Cortex of kidney (tissue), 1 donor: ENCODE results near the gene RPGR.

Experiments
- DNase-seq: peaks from one replicate; lab custom pipeline; 2025; lab: John Stamatoyannopoulos, UW

Gene RPGR

DNA sequence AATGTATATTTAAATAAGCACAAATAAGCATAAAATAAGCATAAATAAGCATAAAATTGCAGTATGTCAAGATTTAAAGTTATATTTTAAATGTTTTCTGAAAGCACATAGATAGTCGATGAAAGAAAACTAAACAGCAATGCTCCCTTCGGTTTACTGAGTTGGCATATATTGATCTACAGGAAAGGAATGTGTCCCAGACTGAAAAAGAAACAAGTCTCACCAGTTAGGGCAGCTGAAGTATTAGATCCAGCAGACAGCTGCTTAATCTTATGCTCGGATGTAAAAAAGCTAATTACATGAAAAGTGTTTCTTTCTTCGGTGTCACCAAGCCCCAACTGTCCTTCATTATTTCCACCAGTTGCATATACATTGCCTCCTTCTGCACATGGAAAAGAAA, 8.7 kb downstream of the RPGR start:
- no peak for DNase-seq

DNA sequence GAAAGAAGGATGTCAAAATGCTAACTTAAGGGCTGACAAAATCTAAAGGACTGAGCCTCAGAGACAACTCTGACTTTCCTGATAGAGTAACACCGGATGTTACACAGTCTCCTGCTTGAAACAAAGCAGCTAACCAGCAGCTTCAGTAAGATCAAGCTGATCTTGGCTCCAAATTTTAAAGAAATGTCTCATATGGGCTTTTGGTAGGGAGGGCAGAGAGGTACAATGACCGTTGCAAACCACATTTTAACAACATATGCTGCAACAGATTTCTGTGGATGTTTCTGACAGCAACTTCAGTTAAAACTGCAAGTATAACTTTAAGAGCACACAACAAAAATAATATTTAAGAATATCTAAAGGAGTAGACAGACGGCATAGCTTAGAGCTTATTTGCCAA, 9.1 kb downstream of the RPGR start:
- no peak for DNase-seq

DNA sequence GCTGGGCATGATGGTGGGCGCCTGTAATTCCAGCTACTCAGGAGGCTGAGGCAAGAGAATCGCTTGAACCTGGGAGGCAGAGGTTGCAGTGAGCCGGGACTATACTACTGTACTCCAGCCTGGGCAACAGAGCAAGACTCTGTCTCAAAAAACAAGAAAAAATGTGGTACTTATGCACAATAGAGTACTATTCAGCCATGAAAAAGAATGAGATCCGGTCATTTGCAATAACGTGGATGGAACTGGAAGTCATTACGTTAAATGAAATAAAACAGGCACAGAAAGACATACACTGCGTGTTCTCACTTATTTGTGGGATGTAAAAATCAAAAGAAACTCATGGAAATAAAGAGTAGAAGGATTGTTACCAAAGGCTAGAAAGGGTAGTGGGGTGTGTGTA, 12.1 kb downstream of the RPGR start:
- no peak for DNase-seq

DNA sequence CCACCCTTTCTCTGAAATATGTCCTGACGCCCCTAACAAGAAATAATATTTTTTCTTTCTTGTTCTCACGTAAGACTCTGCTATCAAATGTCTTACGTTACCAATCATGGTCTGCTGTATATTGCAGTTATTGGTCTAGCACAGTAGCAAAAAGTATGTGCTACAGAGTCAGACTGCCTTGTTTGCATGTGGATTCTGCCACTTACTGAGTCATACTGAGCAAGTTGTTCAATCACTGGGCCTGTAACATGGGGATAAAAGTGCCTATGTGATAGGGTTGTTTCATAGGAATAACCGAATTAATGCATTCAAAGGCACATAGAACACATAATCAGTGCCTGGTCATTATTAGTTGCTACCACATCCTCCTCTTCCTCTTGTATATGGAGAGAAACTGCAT, 14.1 kb downstream of the RPGR start:
- DNase-seq = no peak

DNA sequence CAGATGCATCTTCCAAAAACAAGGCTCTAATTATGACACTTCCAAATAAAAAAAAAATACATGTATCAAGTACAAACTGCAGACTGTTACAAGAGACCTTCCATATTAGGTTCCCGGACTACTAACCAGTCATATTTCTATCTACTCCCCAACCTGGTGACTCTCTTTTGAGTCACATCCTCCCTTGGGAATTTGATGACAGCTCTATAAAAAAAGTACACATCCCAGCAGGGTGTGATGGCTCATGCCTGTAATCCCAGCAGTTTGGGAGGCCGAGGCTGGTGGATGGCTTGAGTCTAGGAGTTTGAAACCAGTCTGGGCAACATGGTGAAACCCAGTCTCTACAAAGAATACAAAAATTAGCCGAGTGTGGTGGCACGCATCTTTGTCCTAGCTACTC, 14.9 kb downstream of the RPGR start:
- DNase-seq = no peak

DNA sequence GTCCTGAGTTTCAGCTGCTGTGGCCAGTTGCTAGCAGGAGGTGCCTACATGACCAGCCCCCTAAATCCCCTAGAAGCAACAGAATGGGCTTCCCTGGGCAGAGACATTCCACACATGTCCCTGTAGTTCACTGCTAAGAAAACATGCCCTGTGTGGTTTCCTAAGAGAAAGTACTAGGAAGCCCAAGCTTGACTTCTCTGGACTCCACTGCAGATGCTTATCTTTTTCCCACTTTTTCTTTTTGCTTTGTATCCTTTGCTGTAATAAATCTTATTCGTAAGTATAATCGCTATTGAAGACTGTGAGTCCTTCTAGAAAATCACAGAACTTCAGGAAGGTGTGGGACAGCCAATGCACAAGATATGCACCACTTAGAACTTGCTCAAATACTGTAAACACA, 15.6 kb downstream of the RPGR start:
- DNase-seq = no peak

DNA sequence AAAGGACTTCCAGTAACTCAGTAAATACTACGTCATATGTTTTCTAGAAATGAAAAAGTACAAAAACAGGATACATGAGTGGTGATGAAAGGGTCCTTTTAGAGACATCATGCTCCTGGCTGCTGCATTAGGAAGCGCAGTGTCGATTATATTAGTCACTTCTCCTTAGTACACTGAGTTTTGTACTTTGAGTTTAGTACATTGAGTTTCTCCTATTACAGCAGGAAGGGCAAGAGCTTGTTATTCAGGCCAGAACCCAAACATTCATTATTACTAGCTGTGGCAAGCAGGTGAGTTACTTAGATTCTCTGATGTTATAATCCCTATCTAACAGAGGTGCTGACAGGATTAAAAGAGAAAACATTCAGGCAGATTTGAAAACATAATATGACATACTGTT, 21.3 kb downstream of the RPGR start:
- DNase-seq = no peak

DNA sequence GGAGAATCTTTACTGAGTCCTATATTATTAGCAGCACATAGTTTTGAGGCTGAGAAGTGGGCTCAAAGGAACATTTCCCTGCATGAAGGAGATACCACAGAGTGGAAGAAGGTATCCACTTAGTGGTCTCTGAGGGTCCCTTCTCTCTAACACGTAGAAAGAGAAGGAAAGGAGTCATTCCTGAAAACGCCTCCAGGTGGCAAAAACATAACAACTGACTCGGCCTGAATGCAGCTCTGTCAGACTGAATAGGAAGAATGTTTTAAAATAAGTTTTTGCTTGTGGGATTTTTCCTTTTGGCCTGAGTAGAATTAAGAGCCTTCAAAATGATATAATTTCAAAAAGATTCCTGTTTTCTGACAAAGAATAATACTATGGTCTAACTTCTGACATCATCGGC, 23.3 kb downstream of the RPGR start:
- no peak for DNase-seq

DNA sequence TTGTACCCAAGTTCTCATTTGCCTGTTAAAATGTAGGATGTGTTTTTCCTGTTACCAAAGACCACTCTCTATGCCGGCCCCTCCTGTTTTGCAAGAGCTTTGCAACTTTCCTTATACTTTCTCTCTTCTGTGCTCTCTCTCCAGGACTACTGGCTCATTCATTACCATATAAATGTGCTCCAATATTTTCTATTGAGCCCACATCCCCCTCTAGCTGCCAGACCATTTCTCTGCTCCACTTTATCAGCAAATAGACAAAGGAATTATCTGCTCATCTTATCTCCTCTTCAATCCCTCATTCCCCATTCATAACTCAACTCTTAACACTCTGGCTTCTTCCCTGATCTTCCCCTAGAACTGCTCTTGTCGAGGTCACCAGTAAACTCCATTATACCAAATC, 33.6 kb downstream of the RPGR start:
- no peak for DNase-seq

DNA sequence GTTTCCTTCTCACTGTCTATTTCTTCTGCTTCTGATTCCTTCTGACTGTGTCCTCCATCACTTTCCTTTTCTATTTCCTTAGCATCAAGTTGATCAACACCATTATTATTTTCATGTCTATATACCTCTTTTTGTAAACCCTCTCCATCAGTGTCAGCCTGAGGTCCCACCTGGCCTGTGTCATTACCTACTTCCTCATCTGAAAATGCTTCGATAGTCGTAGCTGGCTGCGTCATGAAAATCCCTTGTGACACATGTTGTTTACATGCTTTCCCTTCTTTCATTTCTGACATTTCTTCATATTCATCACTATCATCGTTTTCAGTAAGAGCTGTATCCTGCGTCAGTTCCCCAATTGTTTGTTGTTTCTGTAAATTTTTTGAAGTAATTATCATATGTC, 39.6 kb downstream of the RPGR start:
- no peak for DNase-seq

DNA sequence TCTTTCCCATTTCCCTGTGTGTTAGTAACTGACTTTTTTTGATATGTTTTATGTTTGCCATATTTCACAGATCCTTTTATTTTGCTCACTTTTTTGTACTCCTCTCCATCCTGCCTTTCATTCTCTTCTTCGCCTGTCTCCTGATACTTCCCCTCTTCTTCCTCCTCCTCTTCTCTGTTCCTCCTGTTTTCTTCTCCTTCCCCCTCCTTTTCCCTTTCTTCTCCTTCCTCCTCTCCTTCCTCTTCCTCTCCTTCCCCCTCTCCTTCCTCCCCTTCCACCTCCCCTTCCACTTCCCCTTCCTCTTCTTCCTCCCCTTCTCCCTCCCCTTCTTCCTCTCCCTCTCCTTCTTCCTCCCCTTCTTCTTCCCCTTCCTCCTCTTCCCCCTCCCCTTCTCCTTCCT, 41.7 kb downstream of the RPGR start:
- DNase-seq = no peak

DNA sequence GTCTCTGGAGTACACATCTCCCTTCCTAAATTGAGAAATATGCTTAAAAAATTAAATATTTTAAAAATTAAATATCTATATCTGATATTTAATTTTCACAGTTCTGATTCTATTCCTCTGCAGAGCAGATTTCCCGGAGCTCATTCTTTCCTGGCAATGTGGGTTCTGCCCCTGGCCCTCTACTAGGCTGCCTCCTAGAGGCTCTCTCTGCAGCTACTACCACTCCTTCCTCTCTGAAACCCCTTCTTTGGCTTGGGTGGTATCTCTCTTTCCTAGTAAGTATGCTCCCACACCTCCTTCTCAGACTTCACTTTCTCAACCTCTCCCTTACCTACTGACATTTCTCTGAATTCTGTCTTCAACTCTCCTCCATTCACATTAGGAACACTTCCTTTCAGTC, 45.3 kb downstream of the RPGR start:
- no peak for DNase-seq

DNA sequence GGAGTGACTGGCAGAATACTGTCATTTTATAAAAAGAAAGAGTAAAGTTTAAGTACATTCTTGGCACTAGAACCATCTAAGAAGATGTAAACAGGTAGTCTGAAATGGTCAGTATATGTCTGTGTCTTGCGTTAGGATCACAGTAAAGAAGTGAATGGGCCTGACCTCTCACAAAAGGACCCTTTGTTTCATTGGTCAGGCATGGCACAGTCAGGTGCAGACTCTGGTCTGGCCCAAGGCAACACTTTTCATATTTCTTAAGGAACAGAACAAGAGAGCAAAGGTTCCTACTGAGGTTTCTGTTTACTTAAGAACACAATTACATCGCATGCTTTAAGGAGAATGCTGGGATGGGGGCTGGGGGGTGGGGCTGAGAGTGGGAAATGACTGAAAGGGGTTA, 48.1 kb downstream of the RPGR start:
- no peak for DNase-seq

DNA sequence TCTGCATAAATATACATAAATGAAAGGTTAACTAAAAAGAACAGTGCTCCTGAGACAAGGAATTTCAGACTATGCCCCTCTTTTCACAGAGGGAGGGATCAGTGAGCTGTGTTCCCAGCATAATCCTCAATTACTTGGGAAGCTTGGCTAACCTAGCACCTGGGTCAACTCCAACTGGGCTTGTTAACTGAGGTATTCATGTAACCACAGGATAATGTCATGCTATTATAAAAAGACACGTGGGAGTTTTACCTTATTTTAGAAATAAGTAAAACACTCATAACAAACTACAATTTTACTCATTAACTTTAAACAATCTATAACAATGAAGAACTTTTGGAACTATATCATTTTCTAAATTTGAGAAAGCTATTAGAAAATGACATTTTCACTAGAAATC, 48.6 kb downstream of the RPGR start:
- DNase-seq = no peak

DNA sequence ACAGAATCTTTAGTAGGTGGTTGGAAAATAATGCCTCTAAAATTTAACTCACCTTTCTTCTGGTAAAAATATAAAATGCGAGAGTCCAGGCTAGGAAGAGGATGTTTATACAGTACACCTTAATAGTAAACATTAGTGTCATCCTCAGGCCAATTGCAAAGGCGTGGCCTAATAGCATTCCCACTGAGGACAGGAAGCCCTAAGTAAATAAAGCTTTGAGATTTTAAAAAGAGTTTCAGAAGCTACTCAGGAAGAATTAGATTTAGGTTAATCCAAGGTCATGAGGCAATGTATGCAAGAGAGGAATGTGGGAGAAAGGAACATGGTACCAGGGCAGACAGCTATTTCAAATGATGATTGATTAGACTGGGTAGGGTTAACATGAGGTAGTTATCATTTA, 49.5 kb downstream of the RPGR start:
- DNase-seq = no peak

DNA sequence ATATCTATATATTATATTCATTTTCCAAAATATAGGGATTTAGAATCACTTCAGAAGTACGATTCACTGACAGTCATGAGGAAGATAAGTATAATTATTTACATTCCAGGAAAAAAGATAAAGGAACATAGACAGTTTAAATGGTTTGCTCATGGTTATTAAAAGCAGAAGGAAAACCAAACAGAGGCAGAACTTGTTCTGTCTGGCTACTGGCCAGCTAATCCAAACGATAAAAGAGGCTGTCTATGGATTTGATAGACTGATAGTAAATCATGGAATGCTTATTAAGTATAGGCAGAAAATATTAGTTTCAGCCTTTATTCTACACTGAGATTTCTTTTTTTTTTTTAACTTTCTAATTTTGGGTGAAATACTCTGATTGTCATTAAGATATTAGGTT, 50.2 kb downstream of the RPGR start:
- no peak for DNase-seq

DNA sequence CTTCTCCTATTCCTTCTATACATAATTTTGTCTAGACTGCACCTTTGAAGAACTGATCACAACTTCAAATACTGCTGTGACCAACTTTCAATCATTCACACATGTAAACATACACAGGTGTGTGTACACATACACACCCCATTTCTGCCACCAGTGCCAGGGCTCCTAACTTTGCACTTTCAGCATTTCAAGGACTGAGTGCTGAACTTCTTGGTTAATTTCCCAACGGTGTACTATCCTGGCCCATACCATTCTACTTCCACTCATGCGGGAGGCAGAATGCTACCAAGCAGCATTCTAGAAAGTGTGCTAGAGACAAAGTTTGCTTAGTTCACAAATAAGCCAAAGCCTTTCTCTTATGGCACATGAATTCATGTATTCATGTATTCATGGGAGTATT, 51.2 kb downstream of the RPGR start:
- DNase-seq = no peak

DNA sequence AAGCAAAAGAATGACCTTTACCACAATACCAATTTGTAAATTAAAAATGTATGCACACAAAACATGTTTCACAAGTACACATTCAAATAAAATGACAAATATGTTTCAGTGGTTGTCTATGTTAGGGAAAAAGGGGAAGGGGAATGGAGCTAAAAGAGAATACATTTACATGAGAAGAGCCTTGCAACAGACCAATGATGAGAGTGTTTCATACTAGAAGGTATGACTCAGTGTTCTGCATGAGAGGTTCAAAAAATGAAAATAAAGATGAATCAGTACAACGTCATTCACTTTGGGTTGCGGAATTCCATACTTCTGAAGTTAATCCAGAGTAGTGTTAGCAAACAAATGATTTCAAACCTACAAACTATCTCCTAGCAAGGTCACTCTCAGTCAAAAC, 51.7 kb downstream of the RPGR start:
- no peak for DNase-seq

DNA sequence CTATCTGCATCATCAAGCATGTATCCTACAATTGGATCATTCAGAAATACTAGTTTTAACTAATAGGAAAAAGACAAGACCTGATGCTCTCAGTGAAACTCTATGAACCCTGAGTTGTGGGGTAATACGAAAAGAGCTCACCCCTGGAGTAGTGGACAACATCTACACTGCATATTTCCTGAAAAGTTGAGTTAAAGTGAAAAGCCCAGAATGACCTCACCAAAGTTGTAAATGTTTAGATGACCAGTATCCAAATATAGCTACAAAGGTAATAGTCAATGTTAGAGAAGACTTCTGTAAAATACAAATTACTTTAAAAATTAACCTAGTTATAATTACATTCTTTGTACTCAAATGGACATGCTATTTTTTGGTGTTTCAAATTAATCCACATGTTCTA, 53.9 kb downstream of the RPGR start:
- DNase-seq = no peak

DNA sequence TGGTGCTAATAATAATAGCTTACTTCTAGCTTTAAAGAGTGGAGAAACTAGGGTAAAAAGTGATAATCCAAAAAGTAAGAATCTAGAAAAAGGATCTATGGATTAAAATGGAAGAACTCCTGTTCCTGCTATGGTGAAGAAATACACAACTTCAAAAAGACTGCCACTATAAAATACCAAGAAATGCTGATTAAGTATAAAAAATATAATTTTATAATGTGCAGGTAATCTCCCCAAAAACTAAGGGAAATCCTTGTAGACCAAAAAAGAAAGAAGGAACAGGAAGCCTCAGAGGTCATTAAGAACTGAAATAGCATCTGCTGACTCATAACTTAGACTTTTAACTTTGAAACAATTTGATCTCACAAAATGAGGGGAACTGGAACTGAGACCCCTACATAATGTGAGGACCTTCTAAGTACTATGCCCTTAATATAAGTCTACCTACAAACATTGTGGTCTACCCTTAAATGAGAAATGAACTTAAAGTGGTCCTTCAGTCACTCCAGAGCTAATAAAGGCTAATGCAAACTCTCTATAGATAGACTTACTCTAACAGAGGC, 56.1 kb downstream of the RPGR start:
- no peak for DNase-seq

DNA sequence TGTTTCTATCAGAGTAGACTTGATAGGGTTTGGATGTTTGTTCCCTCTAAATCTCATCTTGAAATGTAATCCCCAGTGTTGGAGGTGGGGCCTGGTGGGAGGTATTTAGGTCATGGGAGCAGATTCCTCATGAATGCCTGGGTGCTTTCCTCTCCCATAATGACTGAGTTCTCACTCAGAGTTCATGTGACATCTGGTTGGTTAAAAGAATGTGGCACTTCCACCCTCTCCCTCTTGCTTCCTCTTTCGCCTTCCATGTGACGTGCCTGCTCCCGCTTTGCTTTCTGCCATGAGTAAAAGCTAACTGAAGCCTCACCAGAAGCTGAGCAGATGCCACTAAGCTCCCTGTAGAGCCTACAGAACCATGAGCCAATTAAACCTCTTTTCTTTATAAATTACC, 59.3 kb downstream of the RPGR start:
- no peak for DNase-seq

DNA sequence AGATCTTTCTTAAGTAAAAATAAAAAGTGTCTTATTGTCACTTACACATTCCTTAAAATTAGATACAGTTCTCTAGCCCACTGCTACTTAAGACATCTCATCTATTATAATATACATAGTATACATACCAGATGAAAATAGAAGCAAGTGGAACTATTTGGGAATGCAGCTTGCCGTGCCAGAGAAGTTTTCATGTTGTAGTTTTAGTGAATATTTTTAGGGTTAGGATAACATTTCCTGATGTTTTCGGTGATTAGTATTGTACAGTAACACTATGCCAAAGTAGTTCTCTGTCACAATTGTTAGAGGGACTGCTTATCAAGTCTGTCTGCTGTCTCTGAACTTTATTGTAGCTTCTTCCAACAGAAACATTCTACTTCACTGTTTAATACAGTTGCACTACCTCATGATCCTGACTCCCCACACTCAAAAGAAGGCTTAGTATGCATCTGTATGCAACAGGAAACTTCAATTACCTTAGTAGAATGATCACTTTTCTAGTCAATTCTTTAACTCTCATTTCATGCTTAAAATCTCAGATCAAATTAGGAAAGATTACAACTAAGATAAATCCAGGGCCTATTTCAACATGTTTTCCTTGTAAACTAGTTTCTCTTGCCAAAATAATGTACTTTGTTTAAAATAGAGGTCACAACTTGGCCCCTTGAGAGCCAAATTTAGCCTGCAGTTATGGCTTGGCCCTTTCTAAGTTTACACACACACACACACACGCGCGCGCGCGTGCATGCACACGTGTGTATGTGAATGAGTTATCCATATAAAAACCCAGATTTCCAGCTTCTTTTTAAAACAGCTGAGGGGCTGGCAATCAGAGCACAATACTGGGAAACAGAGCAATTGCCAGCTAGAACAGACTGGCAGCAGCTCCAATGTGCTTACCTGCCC, 64.3 kb downstream of the RPGR start:
- DNase-seq = no peak

DNA sequence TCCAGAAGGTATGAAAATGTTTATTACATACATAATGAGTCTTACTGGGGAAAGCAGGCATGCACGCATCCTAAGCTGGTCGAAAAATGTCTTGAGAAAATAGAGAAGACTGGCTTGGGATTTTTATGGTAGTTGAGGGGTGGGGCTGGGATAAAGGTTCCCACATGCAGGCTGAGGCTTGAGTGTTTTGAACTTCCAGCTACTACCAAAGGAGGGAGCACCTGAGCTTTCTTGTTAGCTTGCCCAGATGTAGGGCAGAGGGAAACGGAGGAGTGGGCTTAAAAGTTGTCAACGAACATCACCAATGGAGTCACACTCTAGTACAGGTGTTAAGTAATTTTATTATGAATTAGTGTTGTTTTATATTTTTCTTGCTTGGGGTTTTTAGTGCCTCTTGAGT, 67.1 kb downstream of the RPGR start:
- DNase-seq = no peak

DNA sequence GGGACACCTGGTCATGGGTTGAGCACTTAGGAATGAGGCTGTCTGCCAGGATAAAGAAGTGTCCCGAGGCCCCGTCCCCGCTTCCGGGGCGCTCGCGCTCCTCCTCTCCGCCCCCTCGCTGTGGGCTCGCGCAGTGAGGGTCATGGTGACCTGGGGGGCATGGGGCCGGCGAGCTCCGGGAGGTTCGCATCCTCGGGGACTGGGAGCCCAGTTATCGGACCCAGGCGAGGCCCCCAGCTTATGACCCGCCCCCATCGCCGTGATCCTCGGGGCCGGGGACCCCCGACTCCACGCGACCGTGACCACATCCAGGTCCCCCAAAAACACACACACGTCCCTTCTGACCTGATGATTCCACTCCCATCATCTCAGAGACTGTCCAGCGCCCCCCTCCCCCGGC, 71.3 kb downstream of the RPGR start:
- DNase-seq = no peak
